Stimulated activated CD4-positive, alpha-beta T cell treated with anti-CD3 and anti-CD28 coated beads, Interleukin-1b, Interleukin-23, amount 100 ng/mL, for 48 hours (primary cell): ENCODE results near the gene OR2AT4.
"Not testable (repeated sequence)": the region's sequence is repeated elsewhere in the genome, so short reads cannot be mapped to it uniquely, and the experiment has no call there.

Experiments
- DNase-seq: peaks from one replicate; pipeline ENCODE4 v3.0.0-alpha.2; 2020

Gene OR2AT4

GRCh38 chr11:75096456-75097172 is at the start of gene OR2AT4:
Gene OR2AT4, minus strand, starts transcription at chr11:75096876.
- no peak for DNase-seq

GRCh38 chr11:75145972-75146519 is 49.4 kb upstream of the OR2AT4 start:
- DNase-seq: no peak

GRCh38 chr11:75145196-75145971 is 48.7 kb upstream of the OR2AT4 start:
- no peak for DNase-seq

- DNase-seq: no peak
Measured at GRCh38 chr11:75144716-75145014, 48.0 kb upstream of the OR2AT4 start.

GRCh38 chr11:75143420-75143731 is 46.7 kb upstream of the OR2AT4 start:
- no peak for DNase-seq

GRCh38 chr11:75142714-75143419 is 46.2 kb upstream of the OR2AT4 start:
- peak; percentile 82 for DNase-seq

- DNase-seq: no peak
Measured at GRCh38 chr11:75141166-75141565, 44.5 kb upstream of the OR2AT4 start.

GRCh38 chr11:75140269-75141138 is 43.8 kb upstream of the OR2AT4 start:
- peak; percentile 70 for DNase-seq

GRCh38 chr11:75135651-75136050 is 39.0 kb upstream of the OR2AT4 start:
- DNase-seq: no peak

GRCh38 chr11:75135021-75135650 is 38.5 kb upstream of the OR2AT4 start:
- DNase-seq: no peak

GRCh38 chr11:75133976-75134375 is 37.3 kb upstream of the OR2AT4 start:
- DNase-seq: no peak

- DNase-seq: no peak
Measured at GRCh38 chr11:75132080-75132479, 35.4 kb upstream of the OR2AT4 start.

GRCh38 chr11:75126564-75126963 is 29.9 kb upstream of the OR2AT4 start:
- no peak for DNase-seq

GRCh38 chr11:75118577-75118976 is 21.9 kb upstream of the OR2AT4 start:
- no peak for DNase-seq

- no peak for DNase-seq
Measured at GRCh38 chr11:75114465-75114864, 17.8 kb upstream of the OR2AT4 start.

GRCh38 chr11:75113030-75113429 is 16.4 kb upstream of the OR2AT4 start:
- no peak for DNase-seq

- DNase-seq: no peak
Measured at GRCh38 chr11:75112200-75112599, 15.5 kb upstream of the OR2AT4 start.

- no peak for DNase-seq
Measured at GRCh38 chr11:75107187-75107586, 10.5 kb upstream of the OR2AT4 start.

GRCh38 chr11:75105967-75106681 is 9.4 kb upstream of the OR2AT4 start:
- not testable (repeated sequence) for DNase-seq

- DNase-seq: no peak
Measured at GRCh38 chr11:75105462-75105925, 8.8 kb upstream of the OR2AT4 start.

- no peak for DNase-seq
Measured at GRCh38 chr11:75103380-75104026, 6.8 kb upstream of the OR2AT4 start.
